ENCODE measurements around the gene IGF2. TPM values are rescaled to one million over a fixed set of nuclear protein-coding genes. Genes with fewer than 3 reads are reported as not detected.
A peak's percentile ranks its signal among the peaks of the same experiment; 100 is the strongest.

Gene IGF2
- total and polyA plus RNA-seq, 2 donors from 2014 or later = 10.2 to 30.5 TPM

- H3K27me3 ChIP-seq (ENCODE audit: control insufficient read depth, insufficient read depth, low read length) = no peaks in the 10 kb centered on the region
- DNase-seq (peak in 3 of 5 donors; percentile 40 to 72 (median 57)), FAIRE-seq (no peak)
- H3K9me3 ChIP-seq (ENCODE audit: control insufficient read depth in 2 of 3, insufficient read depth in 1 of 3, low read length in 3 of 3) = peaks cover 0 to 3% (median 0%) of the 10 kb centered on the region in 3 donors
- H3K27ac ChIP-seq (ENCODE audit: low read depth in 2 of 2, low read length in 2 of 2) = no peak overlapping the region
- H3K9ac ChIP-seq (ENCODE audit: low read length in 3 of 3) = no peak overlapping the region
- TF ChIP-seq CTCF (IDR thresholded peaks at IDR 0.05; ENCODE audit: borderline replicate concordance, extremely low read depth, insufficient read depth) = no peak
- intact Hi-C loops (cut with DNase I) = no loop called here
- H3K4me1 ChIP-seq (ENCODE audit: control insufficient read depth in 2 of 3, insufficient read depth in 2 of 3, low read depth in 1 of 3, low read length in 3 of 3) = peaks cover 0 to 3% (median 0%) of the 10 kb centered on the region in 3 donors
- peaks cover 0 to 8% (median 0%) of the 10 kb centered on the region in 3 donors for H3K36me3 ChIP-seq (ENCODE audit: control insufficient read depth in 2 of 3, insufficient read depth in 3 of 3, low read length in 3 of 3)
- H3K4me3 ChIP-seq (ENCODE audit: low read length in 3 of 3) = no peak overlapping the region
Measured at GRCh38 chr11:2133241-2134021, 5.8 kb downstream of the IGF2 start.

GRCh38 chr11:2132874-2133240 lies 6.3 kb downstream of the IGF2 start:
- intact Hi-C loops (cut with DNase I) = no loop called here
- peaks cover 0 to 8% (median 0%) of the 10 kb centered on the region in 3 donors for H3K36me3 ChIP-seq (ENCODE audit: control insufficient read depth in 2 of 3, insufficient read depth in 3 of 3, low read length in 3 of 3)
- DNase-seq (peak in 4 of 5 donors; percentile 50 to 79 (median 62)), FAIRE-seq (no peak)
- no peak overlapping the region for H3K9ac ChIP-seq (ENCODE audit: low read length in 3 of 3)
- no peak overlapping the region for H3K27ac ChIP-seq (ENCODE audit: low read depth in 2 of 2, low read length in 2 of 2)
- no peaks in the 10 kb centered on the region for H3K27me3 ChIP-seq (ENCODE audit: control insufficient read depth, insufficient read depth, low read length)
- peaks cover 0 to 3% (median 0%) of the 10 kb centered on the region in 3 donors for H3K9me3 ChIP-seq (ENCODE audit: control insufficient read depth in 2 of 3, insufficient read depth in 1 of 3, low read length in 3 of 3)
- no peak overlapping the region for H3K4me3 ChIP-seq (ENCODE audit: low read length in 3 of 3)
- peaks cover 0 to 3% (median 0%) of the 10 kb centered on the region in 3 donors for H3K4me1 ChIP-seq (ENCODE audit: control insufficient read depth in 2 of 3, insufficient read depth in 2 of 3, low read depth in 1 of 3, low read length in 3 of 3)
- no peak for TF ChIP-seq CTCF (IDR thresholded peaks at IDR 0.05; ENCODE audit: borderline replicate concordance, extremely low read depth, insufficient read depth)

GRCh38 chr11:2132246-2132645 lies 6.9 kb downstream of the IGF2 start:
- no peak for DNase-seq
- no peaks in the 10 kb centered on the region for H3K27me3 ChIP-seq (ENCODE audit: control insufficient read depth, insufficient read depth, low read length)
- H3K27ac ChIP-seq (ENCODE audit: low read depth in 2 of 2, low read length in 2 of 2) = no peak overlapping the region
- TF ChIP-seq CTCF (IDR thresholded peaks at IDR 0.05; ENCODE audit: borderline replicate concordance, extremely low read depth, insufficient read depth) = no peak
- H3K4me3 ChIP-seq (ENCODE audit: low read length in 3 of 3) = no peak overlapping the region
- FAIRE-seq = no peak
- intact Hi-C loops (cut with DNase I) = no loop called here
- no peak overlapping the region for H3K9ac ChIP-seq (ENCODE audit: low read length in 3 of 3)
- peaks cover 0 to 3% (median 0%) of the 10 kb centered on the region in 3 donors for H3K9me3 ChIP-seq (ENCODE audit: control insufficient read depth in 2 of 3, insufficient read depth in 1 of 3, low read length in 3 of 3)
- peaks cover 0 to 8% (median 0%) of the 10 kb centered on the region in 3 donors for H3K36me3 ChIP-seq (ENCODE audit: control insufficient read depth in 2 of 3, insufficient read depth in 3 of 3, low read length in 3 of 3)
- H3K4me1 ChIP-seq (ENCODE audit: control insufficient read depth in 2 of 3, insufficient read depth in 2 of 3, low read depth in 1 of 3, low read length in 3 of 3) = peaks cover 0 to 3% (median 0%) of the 10 kb centered on the region in 3 donors
